H1 (cell line): ENCODE results near the gene PHF23. TPM values are rescaled to one million over a fixed set of nuclear protein-coding genes. Genes with fewer than 3 reads are reported as not detected.

Source experiments
- CTCF ChIA-PET: fragments of 300-600 bp; sonication (Branson Sonifier 250); formaldehyde crosslinking; loops from one replicate; lab custom pipeline; 2021; ENCODE audit not compliant: partially characterized antibody; lab: Charles Lee
- POLR2A ChIA-PET: fragments of 300-600 bp; sonication (Branson Sonifier 250); formaldehyde crosslinking; loops from one replicate; lab custom pipeline; 2021; ENCODE audit warnings: inconsistent platforms; ENCODE audit not compliant: partially characterized antibody; lab: Charles Lee
- DNase-seq, 2 experiments: peaks; one replicate each; pipeline versions ENCODE4 v3.0.0 to v3.0.0-alpha.2; 2010 to 2022; ENCODE audit warnings: low spot score in 2 of 2, low read depth in 1 of 2, mixed read lengths in 1 of 2
- FAIRE-seq: peaks from 2 replicates; lab custom pipeline; 2011; peaks lifted over from hg19 to GRCh38; lab: Jason Lieb, UNC
- H2AFZ ChIP-seq: 2 replicates; pipeline ENCODE4 v1.8.1; 2012; ENCODE audit warnings: low read length, inconsistent platforms
- H2AK5ac ChIP-seq: 2 replicates; pipeline ENCODE4 v1.6.1; 2013; ENCODE audit warnings: low read depth, low read length
- H2BK120ac ChIP-seq: replicated peaks from 2 replicates; pipeline ENCODE3; 2013; ENCODE audit warnings: low read depth, low read length, inconsistent platforms
- H2BK12ac ChIP-seq: 2 replicates; pipeline ENCODE4 v1.6.1; 2013; ENCODE audit warnings: low read depth, low read length
- H2BK15ac ChIP-seq: 2 replicates; pipeline ENCODE4 v1.6.1; 2013; ENCODE audit warnings: low read length
- H2BK20ac ChIP-seq: 2 replicates; pipeline ENCODE4 v1.6.1; 2013; ENCODE audit warnings: low read length
- H2BK5ac ChIP-seq: 2 replicates; pipeline ENCODE4 v1.6.1; 2013; ENCODE audit warnings: low read depth, low read length
- H3K14ac ChIP-seq: 2 replicates; pipeline ENCODE4 v1.6.1; 2013; ENCODE audit warnings: inconsistent platforms; ENCODE audit not compliant: insufficient read length
- H3K18ac ChIP-seq: 2 replicates; pipeline ENCODE4 v1.6.1; 2013; ENCODE audit warnings: low read length; ENCODE audit errors: extremely low read depth
- H3K23ac ChIP-seq: 2 replicates; pipeline ENCODE4 v1.6.1; 2013; ENCODE audit warnings: inconsistent platforms; ENCODE audit not compliant: insufficient read length
- H3K23me2 ChIP-seq: 2 replicates; pipeline ENCODE4 v1.6.1; 2013; ENCODE audit warnings: low read depth, low read length
- H3K27ac ChIP-seq: 2 replicates; pipeline ENCODE4 v1.6.1; 2011; ENCODE audit warnings: low read depth, low read length, inconsistent platforms
- H3K27me3 ChIP-seq, 4 experiments: replicated peaks in 1 of 4; 1 replicate in 1 of 4; 2 replicates in 3 of 4; pipeline versions ENCODE4 v1.6.1 to v1.8.1; 2011 to 2013; ENCODE audit warnings: low read length in 3 of 4, mild to moderate bottlenecking in 3 of 4, inconsistent platforms in 2 of 4, mixed read lengths in 2 of 4, moderate library complexity in 1 of 4; ENCODE audit not compliant: control insufficient read depth in 3 of 4, insufficient read depth in 3 of 4; ENCODE audit errors: extremely low read depth in 1 of 4
- H3K36me3 ChIP-seq, 4 experiments: 2 replicates each; pipeline versions ENCODE4 v1.6.1 to v1.8.1; 2011 to 2013; ENCODE audit warnings: mild to moderate bottlenecking in 4 of 4, low read length in 3 of 4, moderate library complexity in 2 of 4, control low read depth in 1 of 4, inconsistent platforms in 1 of 4; ENCODE audit not compliant: insufficient read depth in 4 of 4, control insufficient read depth in 2 of 4
- H3K4ac ChIP-seq: replicated peaks from 2 replicates; pipeline ENCODE3; 2013; ENCODE audit warnings: low read length, low read depth, mixed read lengths, inconsistent platforms; ENCODE audit not compliant: insufficient read length
- H3K4me1 ChIP-seq, 4 experiments: replicated peaks in 1 of 4; 1 replicate in 1 of 4; 2 replicates in 3 of 4; pipeline versions ENCODE4 v1.6.1 to v1.8.1; 2011 to 2013; ENCODE audit warnings: low read length in 3 of 4, inconsistent platforms in 2 of 4, mixed read lengths in 1 of 4; ENCODE audit not compliant: insufficient read depth in 4 of 4, control insufficient read depth in 3 of 4
- H3K4me2 ChIP-seq, 2 experiments: 2 replicates each; pipeline versions ENCODE4 v1.6.1 to v1.8.1; 2011 to 2013; ENCODE audit warnings: low read depth in 2 of 2, low read length in 2 of 2, control low read depth in 1 of 2, inconsistent platforms in 1 of 2, mild to moderate bottlenecking in 1 of 2; ENCODE audit not compliant: insufficient read depth in 1 of 2
- H3K4me3 ChIP-seq, 4 experiments: fragments of 200-600, 300-600 bp in 1 of 4; sonication (generic), shearing (Covaris generic), sonication (Bioruptor Twin) in 1 of 4; 2 replicates each; pipeline versions ENCODE4 v1.5.1 to v1.8.1; 2011 to 2016; ENCODE audit warnings: low read length in 4 of 4, low read depth in 3 of 4, control low read depth in 2 of 4, inconsistent platforms in 2 of 4, mild to moderate bottlenecking in 2 of 4, mixed read lengths in 1 of 4, moderate library complexity in 1 of 4; ENCODE audit not compliant: insufficient read depth in 2 of 4; ENCODE audit errors: extremely low read depth in 1 of 4
- H3K56ac ChIP-seq: replicated peaks from 2 replicates; pipeline ENCODE3; 2013; ENCODE audit warnings: low read depth, mild to moderate bottlenecking, mixed read lengths, low read length, inconsistent platforms; ENCODE audit not compliant: insufficient read length
- H3K79me1 ChIP-seq: 2 replicates; pipeline ENCODE4 v1.6.1; 2013; ENCODE audit warnings: low read depth, low read length, control low read depth
- H3K79me2 ChIP-seq, 2 experiments: 2 replicates each; pipeline versions ENCODE4 v1.6.1 to v1.8.1; 2012 to 2013; ENCODE audit warnings: low read length in 2 of 2, mild to moderate bottlenecking in 2 of 2, inconsistent platforms in 1 of 2; ENCODE audit not compliant: insufficient read depth in 2 of 2, control insufficient read depth in 1 of 2
- H3K9ac ChIP-seq, 4 experiments: replicated peaks in 1 of 4; 1 replicate in 1 of 4; 2 replicates in 3 of 4; pipeline versions ENCODE4 v1.6.1 to v1.8.1; 2011 to 2013; ENCODE audit warnings: low read depth in 3 of 4, low read length in 3 of 4, control low read depth in 2 of 4, mild to moderate bottlenecking in 2 of 4, moderate library complexity in 2 of 4, inconsistent platforms in 1 of 4; ENCODE audit errors: extremely low read depth in 1 of 4
- H3K9me3 ChIP-seq, 2 experiments: 2 replicates each; pipeline versions ENCODE4 v1.6.1 to v1.8.1; 2012 to 2013; ENCODE audit warnings: mild to moderate bottlenecking in 2 of 2, moderate library complexity in 2 of 2, control low read depth in 1 of 2, inconsistent platforms in 1 of 2, low read depth in 1 of 2, low read length in 1 of 2, mixed read lengths in 1 of 2; ENCODE audit not compliant: insufficient read depth in 2 of 2
- H4K20me1 ChIP-seq, 2 experiments: replicated peaks in 1 of 2; 2 replicates each; pipeline versions ENCODE3 to v1.8.1; 2011 to 2013; ENCODE audit warnings: inconsistent platforms in 2 of 2, low read length in 2 of 2, mild to moderate bottlenecking in 1 of 2; ENCODE audit not compliant: insufficient read depth in 2 of 2, control insufficient read depth in 1 of 2
- H4K5ac ChIP-seq: 2 replicates; pipeline ENCODE4 v1.6.1; 2013; ENCODE audit warnings: low read length, low read depth, mixed read lengths, inconsistent platforms; ENCODE audit not compliant: insufficient read length
- H4K8ac ChIP-seq: 2 replicates; pipeline ENCODE4 v1.8.0; 2013; ENCODE audit warnings: mild to moderate bottlenecking, moderate library complexity, low read length, inconsistent platforms; ENCODE audit not compliant: insufficient read depth; ENCODE audit errors: extremely low read depth
- H4K91ac ChIP-seq: replicated peaks from 2 replicates; pipeline ENCODE3; 2013; ENCODE audit warnings: low read length, mixed read lengths, inconsistent platforms; ENCODE audit not compliant: insufficient read length
- BACH1 ChIP-seq: IDR thresholded peaks from 2 replicates; pipeline ENCODE4 v1.6.1; 2012; ENCODE audit warnings: low read length, improper control_type of control experiment
- CBX5 ChIP-seq: fragments of 300-800, 300-1000 bp; sonication (generic); IDR thresholded peaks from 2 replicates; pipeline ENCODE4 v1.7.1; 2016; ENCODE audit warnings: antibody characterized with exemption, low read length, low read depth
- CBX8 ChIP-seq: fragments of 300-800, 300-1000 bp; sonication (generic); IDR thresholded peaks from 2 replicates; pipeline ENCODE4 v1.7.1; 2016; ENCODE audit warnings: low read depth, low read length, borderline replicate concordance
- CHD2 ChIP-seq: IDR thresholded peaks from 2 replicates; pipeline ENCODE4 v1.6.1; 2012; ENCODE audit warnings: low read length, improper control_type of control experiment
- CTBP2 ChIP-seq: IDR thresholded peaks from 2 replicates; pipeline ENCODE4 v1.7.0; 2011; ENCODE audit warnings: borderline replicate concordance, mild to moderate bottlenecking, moderate library complexity, mixed read lengths, low read length; ENCODE audit not compliant: insufficient read depth, insufficient read length
- EGR1 ChIP-seq: IDR thresholded peaks from 2 replicates; pipeline ENCODE4 v1.6.1; 2011; ENCODE audit warnings: low read depth, low read length, borderline replicate concordance
- JUND ChIP-seq: IDR thresholded peaks from 2 replicates; pipeline ENCODE4 v1.6.1; 2011; ENCODE audit warnings: mild to moderate bottlenecking, improper control_type of control experiment, low read length
- MAFK ChIP-seq: IDR thresholded peaks from 2 replicates; pipeline ENCODE4 v1.6.1; 2012; ENCODE audit warnings: low read depth, mild to moderate bottlenecking, improper control_type of control experiment, low read length
- POLR2A ChIP-seq, 2 experiments: IDR thresholded peaks; 1 replicate in 1 of 2; 2 replicates in 1 of 2; pipeline ENCODE4 v1.6.1; 2011; ENCODE audit warnings: low read depth in 2 of 2, low read length in 2 of 2, mild to moderate bottlenecking in 2 of 2; ENCODE audit errors: control extremely low read depth in 1 of 2
- POLR2AphosphoS5 ChIP-seq: IDR thresholded peaks from 2 replicates; pipeline ENCODE4 v1.6.1; 2011; ENCODE audit warnings: low read depth, low read length
- RBBP5 ChIP-seq: IDR thresholded peaks from 2 replicates; pipeline ENCODE4 v1.7.1; 2012; ENCODE audit warnings: low read depth, mild to moderate bottlenecking, inconsistent platforms, low read length, moderate library complexity, borderline replicate concordance
- RXRA ChIP-seq: IDR thresholded peaks from 2 replicates; pipeline ENCODE4 v1.6.1; 2011; ENCODE audit warnings: low read depth, mild to moderate bottlenecking, low read length, moderate library complexity; ENCODE audit not compliant: insufficient read depth
- SIN3A ChIP-seq, 2 experiments: IDR thresholded peaks in 1 of 2; conservative IDR thresholded peaks in 1 of 2; 2 replicates each; pipeline ENCODE4 v1.6.1; 2011 to 2012; ENCODE audit warnings: low read length in 2 of 2, improper control_type of control experiment in 1 of 2, low read depth in 1 of 2, mild to moderate bottlenecking in 1 of 2
- TBP ChIP-seq: IDR thresholded peaks from 2 replicates; pipeline ENCODE4 v1.6.1; 2011; ENCODE audit warnings: low read depth, low read length, improper control_type of control experiment
- WGBS, 2 experiments: shearing (Covaris generic) in 1 of 2; methylation state at CpG; one replicate each; pipeline versions ENCODE4 v1.1.6 to v1.1.7; 2013 to 2015; ENCODE audit warnings: low lambda C conversion rate in 2 of 2, mixed read lengths in 2 of 2, inconsistent platforms in 1 of 2, low coverage in 1 of 2, missing lambda C conversion rate in 1 of 2; ENCODE audit not compliant: insufficient replicate concordance in 2 of 2, insufficient coverage in 1 of 2, insufficient read length in 1 of 2; ENCODE audit errors: extremely low coverage in 1 of 2, missing lambda C conversion rate in 1 of 2; 5-methylcytosine and 5-hydroxymethylcytosine counted together
- polyA plus RNA-seq, 7 experiments: library from polyadenylated mRNA; depleted of rRNA in 3 of 7; stranded (reverse) in 5 of 7; unstranded in 2 of 7; fragments of >200 nt in 5 of 7; fragments of 200-250 nt in 2 of 7; gene quantifications; 1 replicate in 5 of 7; 2 replicates in 1 of 7; 4 replicates in 1 of 7; pipeline versions ENCODE4 v1.2.1 to v1.2.3, GENCODE V29; 2011 to 2013; ENCODE audit warnings: missing spikeins in 2 of 7, mixed read lengths in 2 of 7
- total RNA-seq: library from RNA; stranded (reverse); fragmentation: NEBNext Ultra II Directional; extraction: Animal tissue kit (Norgen Biotek cat#: 25700); gene quantifications from 2 replicates; pipeline ENCODE4 v1.2.1, GENCODE V29; 2021

PHF23 gene
- total and polyA plus RNA-seq, 2 of the 8 experiments (the other 6 are each of a cell fraction or from before 2014, with no cell fraction given): 47.5 to 62.8 TPM

DNA sequence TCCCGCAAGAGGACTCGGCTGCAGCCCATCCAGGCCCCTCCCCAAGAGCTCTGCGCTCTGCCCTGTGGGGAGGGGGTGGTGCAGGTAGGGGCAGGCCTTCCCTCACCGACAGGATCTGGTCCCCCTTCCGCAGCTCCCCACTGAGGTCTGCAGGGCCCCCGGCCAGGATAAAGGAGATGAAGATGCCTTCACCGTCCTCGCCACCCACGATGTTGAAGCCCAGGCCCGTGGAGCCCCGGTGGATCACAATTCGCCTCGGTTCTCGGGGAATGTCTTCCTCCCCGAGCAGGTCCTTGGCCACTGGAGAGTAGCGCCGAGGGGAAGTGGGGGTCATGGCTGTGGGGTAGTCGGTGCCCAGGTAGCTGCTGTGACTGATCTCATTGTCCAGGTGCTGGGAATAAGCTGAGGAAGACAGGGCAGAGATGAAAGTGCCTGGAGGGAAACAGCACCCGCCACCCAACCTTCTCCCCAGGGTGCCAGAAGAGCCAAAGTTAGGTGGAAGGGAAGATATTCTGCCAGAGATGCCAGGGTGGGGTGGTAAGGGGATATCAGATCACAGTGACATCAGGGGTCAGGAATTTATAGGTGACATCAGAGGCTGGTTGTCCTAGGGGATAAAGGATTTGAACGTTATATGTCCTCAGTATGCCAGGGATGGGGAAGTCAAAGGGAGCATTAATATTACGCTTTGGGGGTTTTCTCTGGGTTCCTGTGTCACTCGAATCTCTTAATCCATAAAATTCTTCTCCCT is 42.4 kb downstream of the PHF23 start:
- Histone ChIP-seq H3K79me1 (no peaks in the 10 kb centered on the region), H3K79me2 (no peaks in the 10 kb centered on the region), H3K27ac (no peak overlapping the region), H3K27me3 (no peaks in the 10 kb centered on the region), H2BK5ac (no peak overlapping the region), H3K4ac (no peak overlapping the region), H2BK120ac (no peak overlapping the region), H3K56ac (no peak overlapping the region), H3K4me3 (no peak overlapping the region), H3K9me3 (no peaks in the 10 kb centered on the region), H4K91ac (no peak overlapping the region), H3K23ac (no peak overlapping the region), H4K20me1 (peaks cover 4 to 11% of the 10 kb centered on the region in 2 experiments), H2AK5ac (no peak overlapping the region), H2BK15ac (no peak overlapping the region), H3K18ac (no peak overlapping the region), H4K5ac (no peak overlapping the region), H3K23me2 (no peaks in the 10 kb centered on the region), H2AFZ (no peak overlapping the region), H2BK20ac (no peak overlapping the region), H3K4me1 (no peaks in the 10 kb centered on the region), H3K9ac (no peak overlapping the region), H2BK12ac (no peak overlapping the region), H3K4me2 (no peak overlapping the region), H3K36me3 (peaks cover 14 to 43% (median 32%) of the 10 kb centered on the region in 4 experiments; a peak in 7 of 8 replicates), H4K8ac (no peak overlapping the region), H3K14ac (no peak overlapping the region)
- no peak for FAIRE-seq
- CTCF ChIA-PET: interaction anchor here (0.5 to 1.8 kb wide), 6 partner anchors 12 to 151 kb away, joined by 3 to 7 read pairs (median 5); no protein-coding TSS in a partner anchor
- 95% methylated on average over 22 of the region's 22 CpGs; no CpG with 5 or more reads in 1 of the 2 experiments for WGBS, 2 experiments
- no peak for DNase-seq
- POLR2A ChIA-PET: interaction anchor here (0.8 to 1.4 kb wide), 5 partner anchors 9 to 59 kb away, joined by 3 to 4 read pairs (median 3); no protein-coding TSS in a partner anchor
- TF ChIP-seq CTBP2 (no peak), RXRA (no peak), BACH1 (no peak), MAFK (no peak), JUND (no peak), EGR1 (no peak), TBP (no peak), CBX5 (no peak), POLR2AphosphoS5 (no peak), POLR2A (IDR thresholded peaks at IDR 0.05; ENCODE audit: control extremely low read depth in 1 of 2, low read depth in 2 of 2, low read length in 2 of 2) (no peak), CBX8 (no peak), SIN3A (conservative IDR thresholded peaks at IDR 0.05 in 1 of 2, IDR thresholded peaks at IDR 0.05 in 1 of 2; ENCODE audit: low read depth in 1 of 2, low read length in 2 of 2) (no peak), CHD2 (no peak), RBBP5 (no peak)
